ENCODE results near the gene SLMAP. TPM values are rescaled to one million over a fixed set of nuclear protein-coding genes. Genes with fewer than 3 reads are reported as not detected.

Gene SLMAP
- total RNA-seq, 4 donors from 2014 or later, result 399 to 519 (median 464) TPM

GRCh38 chr3:57951066-57951882 lies 195.2 kb downstream of the SLMAP start:
- peak in 1 of 3 experiments; percentile 2 for TF ChIP-seq CTCF (IDR thresholded peaks at IDR 0.05)
- TF ChIP-seq EP300 (IDR thresholded peaks at IDR 0.05), result no peak
- no peak for TF ChIP-seq POLR2A (IDR thresholded peaks at IDR 0.05; ENCODE audit: low read depth)
- TF ChIP-seq POLR2AphosphoS5 (IDR thresholded peaks at IDR 0.05), result peak; percentile 82 to 89
- Histone ChIP-seq H3K4me3 (no peak overlapping the region), H3K4me1 (peaks cover 41 to 77% (median 66%) of the 10 kb centered on the region in 4 donors), H3K27me3 (no peaks in the 10 kb centered on the region), H3K27ac (replicated peaks in 1 of 4) (peak overlapping the region; percentile 92 to 96 (median 95)), H3K9me3 (no peaks in the 10 kb centered on the region), H3K36me3 (no peaks in the 10 kb centered on the region)
- DNase-seq (ENCODE audit: extremely low spot score), result no peak
- 10% methylated on average over 7 of the region's 8 CpGs for WGBS
- intact Hi-C loops (cut with DNase I), result no loop called here

- WGBS, result 38% methylated on average over 4 of the region's 4 CpGs
- intact Hi-C loops (cut with DNase I), result no loop called here
- peaks cover 41 to 80% (median 72%) of the 10 kb centered on the region in 4 donors for H3K4me1 ChIP-seq
- H3K36me3 ChIP-seq, result no peaks in the 10 kb centered on the region
- H3K27ac ChIP-seq (replicated peaks in 1 of 4), result peak overlapping the region; percentile 92 to 96 (median 95)
- no peak for DNase-seq (ENCODE audit: extremely low spot score)
- TF ChIP-seq POLR2AphosphoS5 (IDR thresholded peaks at IDR 0.05) (peak; percentile 82 to 97), POLR2A (IDR thresholded peaks at IDR 0.05; ENCODE audit: low read depth) (no peak)
- no peaks in the 10 kb centered on the region for H3K9me3 ChIP-seq
- no peaks in the 10 kb centered on the region for H3K27me3 ChIP-seq
- H3K4me3 ChIP-seq, result no peak overlapping the region
Observed at GRCh38 chr3:57952208-57952631, 196.1 kb downstream of the SLMAP start.

- no peaks in the 10 kb centered on the region for H3K36me3 ChIP-seq
- no peak for DNase-seq (ENCODE audit: extremely low spot score)
- H3K27ac ChIP-seq (replicated peaks in 1 of 4), result peak overlapping the region; percentile 92 to 96 (median 95)
- 73% methylated on average over 4 of the region's 5 CpGs for WGBS
- intact Hi-C loops (cut with DNase I), result no loop called here
- TF ChIP-seq EP300 (IDR thresholded peaks at IDR 0.05), result no peak
- TF ChIP-seq POLR2AphosphoS5 (IDR thresholded peaks at IDR 0.05), result no peak
- TF ChIP-seq CTCF (IDR thresholded peaks at IDR 0.05), result no peak
- no peak for TF ChIP-seq POLR2A (IDR thresholded peaks at IDR 0.05; ENCODE audit: low read depth)
- no peaks in the 10 kb centered on the region for H3K27me3 ChIP-seq
- H3K9me3 ChIP-seq, result no peaks in the 10 kb centered on the region
- peaks cover 41 to 76% (median 70%) of the 10 kb centered on the region in 4 donors for H3K4me1 ChIP-seq
- H3K4me3 ChIP-seq, result no peak overlapping the region
Observed at GRCh38 chr3:57952651-57953050, 196.5 kb downstream of the SLMAP start.

- Histone ChIP-seq H3K9me3 (no peaks in the 10 kb centered on the region), H3K4me1 (peaks cover 43 to 74% (median 64%) of the 10 kb centered on the region in 4 donors), H3K27ac (replicated peaks in 1 of 4) (peak overlapping the region; percentile 92 to 96 (median 95)), H3K4me3 (no peak overlapping the region), H3K27me3 (no peaks in the 10 kb centered on the region), H3K36me3 (no peaks in the 10 kb centered on the region)
- WGBS, result 68% methylated on average over 5 of the region's 7 CpGs
- intact Hi-C loops (cut with DNase I), result no loop called here
- no peak for DNase-seq (ENCODE audit: extremely low spot score)
- TF ChIP-seq POLR2A (IDR thresholded peaks at IDR 0.05; ENCODE audit: low read depth) (no peak), CTCF (IDR thresholded peaks at IDR 0.05) (no peak), POLR2AphosphoS5 (IDR thresholded peaks at IDR 0.05) (no peak)
Observed at GRCh38 chr3:57953576-57953975, 197.5 kb downstream of the SLMAP start.

GRCh38 chr3:57956119-57956832 lies 200.2 kb downstream of the SLMAP start:
- Histone ChIP-seq H3K27me3 (no peaks in the 10 kb centered on the region), H3K27ac (replicated peaks in 1 of 4) (peak overlapping the region in 2 of 4 donors; percentile 34 to 85), H3K36me3 (no peaks in the 10 kb centered on the region), H3K9me3 (no peaks in the 10 kb centered on the region), H3K4me1 (peaks cover 46 to 74% (median 61%) of the 10 kb centered on the region in 4 donors), H3K4me3 (no peak overlapping the region)
- 66% methylated on average over 3 of the region's 3 CpGs for WGBS
- intact Hi-C loops (cut with DNase I), result no loop called here
- TF ChIP-seq EP300 (IDR thresholded peaks at IDR 0.05) (no peak), POLR2AphosphoS5 (IDR thresholded peaks at IDR 0.05) (no peak)
- DNase-seq (ENCODE audit: extremely low spot score), result no peak

All from esophagus muscularis mucosa (tissue), 4 donors.